Neural cell (in vitro differentiated cells): Measurements from ENCODE around the gene CARMIL1. TPM values are rescaled to one million over a fixed set of nuclear protein-coding genes. Genes with fewer than 3 reads are reported as not detected.

Experiments
- H2AFZ ChIP-seq: fragments of 200-600, 300-800 bp; sonication (generic), shearing (Covaris generic); 2 replicates; pipeline ENCODE4 v1.6.0; 2014; ENCODE audit warnings: low read depth, mild to moderate bottlenecking, antibody characterized with exemption, low read length, moderate library complexity
- H3F3A ChIP-seq: fragments of 200-600 bp; shearing (Covaris generic); 2 replicates; pipeline ENCODE4 v1.6.1; 2016; ENCODE audit warnings: mild to moderate bottlenecking, moderate library complexity, mixed read lengths, antibody characterized with exemption, low read length; ENCODE audit not compliant: insufficient read depth, poor library complexity, severe bottlenecking
- H3K27ac ChIP-seq: fragments of 200-600, 300-800 bp; sonication (generic), shearing (Covaris generic); 2 replicates; pipeline ENCODE4 v1.5.1; 2014; ENCODE audit warnings: mild to moderate bottlenecking, low read length, moderate library complexity
- H3K27me3 ChIP-seq: fragments of 300-800, 200-600 bp; sonication (generic), shearing (Covaris generic); 2 replicates; pipeline ENCODE4 v1.6.0; 2014; ENCODE audit warnings: mild to moderate bottlenecking, low read depth, low read length, moderate library complexity; ENCODE audit not compliant: insufficient read depth
- H3K36me3 ChIP-seq: fragments of 300-800, 200-600 bp; sonication (generic), shearing (Covaris generic); 2 replicates; pipeline ENCODE4 v1.5.1; 2014; ENCODE audit warnings: mild to moderate bottlenecking, antibody characterized with exemption, low read length, moderate library complexity; ENCODE audit not compliant: insufficient read depth
- H3K4me2 ChIP-seq: fragments of 300-800, 200-600 bp; sonication (generic), shearing (Covaris generic); 2 replicates; pipeline ENCODE4 v1.6.0; 2014; ENCODE audit warnings: mild to moderate bottlenecking, low read length
- H3K4me3 ChIP-seq: fragments of 300-800, 200-600 bp; sonication (generic), shearing (Covaris generic); 2 replicates; pipeline ENCODE4 v1.5.1; 2014; ENCODE audit warnings: mild to moderate bottlenecking, low read length, moderate library complexity
- H3K79me2 ChIP-seq: fragments of 200-600 bp; shearing (Covaris generic); replicated peaks from 2 replicates; pipeline ENCODE4 v1.6.0; 2014; ENCODE audit warnings: mild to moderate bottlenecking, low read length, moderate library complexity; ENCODE audit not compliant: insufficient read depth
- H3K9ac ChIP-seq: fragments of 300-800, 200-600 bp; sonication (generic), shearing (Covaris generic); 2 replicates; pipeline ENCODE4 v1.6.1; 2016; ENCODE audit warnings: mild to moderate bottlenecking, low read length, mixed read lengths
- H3K9me2 ChIP-seq: fragments of 200-600 bp; shearing (Covaris generic); 2 replicates; pipeline ENCODE4 v1.6.1; 2016; ENCODE audit warnings: mild to moderate bottlenecking, low read length, mixed read lengths; ENCODE audit not compliant: insufficient read depth
- H3K9me3 ChIP-seq: fragments of 200-600, 300-800 bp; sonication (generic), shearing (Covaris generic); 2 replicates; pipeline ENCODE4 v1.6.1; 2016; ENCODE audit warnings: mild to moderate bottlenecking, mixed run types, low read length, moderate library complexity, mixed read lengths
- H4K20me1 ChIP-seq: fragments of 200-600 bp; shearing (Covaris generic); 2 replicates; pipeline ENCODE4 v1.6.1; 2016; ENCODE audit warnings: mild to moderate bottlenecking, mixed run types; ENCODE audit not compliant: insufficient read depth
- EP300 ChIP-seq: fragments of 450-650 bp; conservative IDR thresholded peaks from 2 replicates; pipeline ENCODE4 v1.6.1; 2014; ENCODE audit warnings: antibody characterized with exemption, mild to moderate bottlenecking, moderate library complexity; ENCODE audit not compliant: poor library complexity, severe bottlenecking
- EZH2 ChIP-seq: fragments of 200-600, 300-800 bp; shearing (Covaris generic), sonication (generic); IDR thresholded peaks from 2 replicates; pipeline ENCODE4 v1.6.1; 2014; ENCODE audit warnings: antibody characterized with exemption, low read length, borderline replicate concordance, mild to moderate bottlenecking; ENCODE audit not compliant: insufficient read depth, poor library complexity, severe bottlenecking
- MXI1 ChIP-seq: fragments of 450-650 bp; conservative IDR thresholded peaks from 2 replicates; pipeline ENCODE4 v1.6.1; 2014; ENCODE audit warnings: antibody characterized with exemption, mild to moderate bottlenecking; ENCODE audit not compliant: poor library complexity, severe bottlenecking
- POLR2AphosphoS5 ChIP-seq: IDR thresholded peaks from 2 replicates; pipeline ENCODE4 v1.6.1; 2012
- RAD21 ChIP-seq: fragments of 450-650 bp; conservative IDR thresholded peaks from 2 replicates; pipeline ENCODE4 v1.6.1; 2014; ENCODE audit warnings: antibody characterized with exemption, mild to moderate bottlenecking, moderate library complexity
- REST ChIP-seq: IDR thresholded peaks from 2 replicates; pipeline ENCODE4 v1.6.1; 2012; ENCODE audit warnings: borderline replicate concordance
- SMC3 ChIP-seq: fragments of 450-650 bp; conservative IDR thresholded peaks from 2 replicates; pipeline ENCODE4 v1.6.1; 2014; ENCODE audit warnings: antibody characterized with exemption, mild to moderate bottlenecking, moderate library complexity; ENCODE audit not compliant: poor library complexity
- TAF1 ChIP-seq: IDR thresholded peaks from 2 replicates; pipeline ENCODE4 v1.6.1; 2012; ENCODE audit warnings: low read depth
- polyA plus RNA-seq: library from polyadenylated mRNA; depleted of rRNA; stranded (reverse); fragments of >200 nt; gene quantifications from 2 replicates; pipeline ENCODE4 v1.2.3, GENCODE V29; 2014
- TF ChIP-seq, protein P1 (sequence below): fragments of 450-650 bp; IDR thresholded peaks from 2 replicates; pipeline ENCODE4 v1.5.1; 2014; ENCODE audit warnings: antibody characterized with exemption, mild to moderate bottlenecking, moderate library complexity; ENCODE audit not compliant: poor library complexity, severe bottlenecking

Gene CARMIL1
- polyA plus RNA-seq, 1 donor from 2014 or later = 5.3 TPM

DNA sequence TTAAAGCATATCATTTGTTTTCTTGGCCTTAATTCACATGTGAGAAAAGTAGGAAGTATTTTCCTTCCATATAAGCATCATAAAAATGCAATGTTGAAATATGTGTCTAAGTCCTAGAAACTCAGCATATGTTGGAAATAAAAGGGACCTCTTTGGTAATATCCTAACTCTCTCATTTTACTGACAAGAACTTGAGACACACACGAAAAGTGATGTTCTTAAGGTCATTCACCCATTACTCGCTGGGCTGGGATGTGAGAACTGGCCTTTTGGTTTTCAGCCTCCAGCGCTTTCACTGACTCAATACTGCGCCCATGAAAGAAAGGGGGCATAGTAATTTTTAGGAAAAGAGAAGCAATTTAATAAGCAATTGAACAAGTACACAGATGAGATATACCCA lies 219.3 kb downstream of the CARMIL1 start:
- TF ChIP-seq POLR2AphosphoS5 (no peak), RAD21 (no peak), TAF1 (no peak), SMC3 (no peak), EZH2 (no peak), REST (no peak), EP300 (no peak), MXI1 (no peak)
- TF ChIP-seq, protein P1, sequence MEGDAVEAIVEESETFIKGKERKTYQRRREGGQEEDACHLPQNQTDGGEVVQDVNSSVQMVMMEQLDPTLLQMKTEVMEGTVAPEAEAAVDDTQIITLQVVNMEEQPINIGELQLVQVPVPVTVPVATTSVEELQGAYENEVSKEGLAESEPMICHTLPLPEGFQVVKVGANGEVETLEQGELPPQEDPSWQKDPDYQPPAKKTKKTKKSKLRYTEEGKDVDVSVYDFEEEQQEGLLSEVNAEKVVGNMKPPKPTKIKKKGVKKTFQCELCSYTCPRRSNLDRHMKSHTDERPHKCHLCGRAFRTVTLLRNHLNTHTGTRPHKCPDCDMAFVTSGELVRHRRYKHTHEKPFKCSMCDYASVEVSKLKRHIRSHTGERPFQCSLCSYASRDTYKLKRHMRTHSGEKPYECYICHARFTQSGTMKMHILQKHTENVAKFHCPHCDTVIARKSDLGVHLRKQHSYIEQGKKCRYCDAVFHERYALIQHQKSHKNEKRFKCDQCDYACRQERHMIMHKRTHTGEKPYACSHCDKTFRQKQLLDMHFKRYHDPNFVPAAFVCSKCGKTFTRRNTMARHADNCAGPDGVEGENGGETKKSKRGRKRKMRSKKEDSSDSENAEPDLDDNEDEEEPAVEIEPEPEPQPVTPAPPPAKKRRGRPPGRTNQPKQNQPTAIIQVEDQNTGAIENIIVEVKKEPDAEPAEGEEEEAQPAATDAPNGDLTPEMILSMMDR = no peak
- Histone ChIP-seq H2AFZ (no peak overlapping the region), H3K4me2 (no peak overlapping the region), H3K36me3 (no peaks in the 10 kb centered on the region), H4K20me1 (no peaks in the 10 kb centered on the region), H3K79me2 (no peaks in the 10 kb centered on the region), H3K9me3 (no peaks in the 10 kb centered on the region), H3K4me3 (no peak overlapping the region), H3K9ac (no peak overlapping the region), H3K27ac (no peak overlapping the region), H3F3A (no peaks in the 10 kb centered on the region), H3K9me2 (no peaks in the 10 kb centered on the region), H3K27me3 (no peaks in the 10 kb centered on the region)

- Histone ChIP-seq H3K27ac (no peak overlapping the region), H2AFZ (no peak overlapping the region), H3K4me3 (no peak overlapping the region), H3K9ac (no peak overlapping the region), H3K27me3 (no peaks in the 10 kb centered on the region), H3K4me2 (no peak overlapping the region), H3F3A (no peaks in the 10 kb centered on the region), H3K36me3 (no peaks in the 10 kb centered on the region), H4K20me1 (no peaks in the 10 kb centered on the region), H3K9me3 (no peaks in the 10 kb centered on the region), H3K79me2 (no peaks in the 10 kb centered on the region), H3K9me2 (no peaks in the 10 kb centered on the region)
- TF ChIP-seq TAF1 = no peak
- TF ChIP-seq POLR2AphosphoS5 = no peak
Measured at GRCh38 chr6:25499615-25500235, 220.6 kb downstream of the CARMIL1 start.

DNA sequence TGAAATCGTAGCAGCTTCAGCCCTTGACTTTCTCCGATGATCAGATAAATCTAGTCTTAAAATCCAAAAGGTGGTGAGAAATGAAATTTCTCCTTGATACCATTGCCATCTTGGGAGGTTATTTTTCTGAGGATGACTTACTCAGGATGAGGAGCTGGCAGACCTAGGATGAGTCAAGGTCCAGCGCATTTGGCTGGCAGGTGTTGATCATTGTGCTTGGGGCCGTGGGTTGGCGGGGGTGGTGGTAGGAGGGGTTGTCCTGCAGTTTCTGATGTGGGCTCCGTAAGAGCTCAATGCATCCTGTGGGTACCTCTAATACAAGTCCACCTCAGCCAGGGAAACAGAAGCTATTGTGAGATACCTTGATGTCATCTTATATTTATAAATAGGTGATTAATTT lies 224.5 kb downstream of the CARMIL1 start:
- Histone ChIP-seq H3K79me2 (no peaks in the 10 kb centered on the region), H3K4me3 (no peak overlapping the region), H3K9me3 (no peaks in the 10 kb centered on the region), H3K36me3 (no peaks in the 10 kb centered on the region), H3K9me2 (no peaks in the 10 kb centered on the region), H3K4me2 (no peak overlapping the region), H2AFZ (no peak overlapping the region), H3K27me3 (no peaks in the 10 kb centered on the region), H3K27ac (no peak overlapping the region), H4K20me1 (no peaks in the 10 kb centered on the region), H3K9ac (no peak overlapping the region), H3F3A (no peaks in the 10 kb centered on the region)
- TF ChIP-seq, protein P1 = no peak
- TF ChIP-seq POLR2AphosphoS5 (no peak), EP300 (no peak), MXI1 (no peak), REST (no peak), EZH2 (no peak), TAF1 (no peak), SMC3 (no peak), RAD21 (no peak)
